HepG2 (cell line): ENCODE measurements around the gene PTPRCAP. TPM values are rescaled to one million over a fixed set of nuclear protein-coding genes. Genes with fewer than 3 reads are reported as not detected.

Experiments used
- GPN1 ChIP-seq: sonication (generic); formaldehyde crosslinking; IDR thresholded peaks from 2 replicates; pipeline ENCODE4 v1.5.1; 2020; ENCODE audit warnings: missing genetic modification reagents, borderline replicate concordance
- HNRNPLL ChIP-seq: fragments of 200-400 bp; formaldehyde crosslinking; IDR thresholded peaks from 2 replicates; pipeline ENCODE4 v1.6.1; 2017; ENCODE audit warnings: mild to moderate bottlenecking, low read depth, low read length; ENCODE audit not compliant: poor library complexity, severe bottlenecking
- NR2F6 ChIP-seq, 2 experiments: IDR thresholded peaks; 2 replicates each; pipeline ENCODE4 v1.6.1; 2016; ENCODE audit warnings: antibody characterized with exemption in 1 of 2, mild to moderate bottlenecking in 1 of 2
- NR3C1 ChIP-seq: sonication (generic); formaldehyde crosslinking; IDR thresholded peaks from 2 replicates; pipeline ENCODE4 v1.4.0; 2020; ENCODE audit warnings: missing genetic modification reagents
- PITX1 ChIP-seq: sonication (generic); formaldehyde crosslinking; IDR thresholded peaks from 2 replicates; pipeline ENCODE4 v1.5.1; 2020; ENCODE audit warnings: mild to moderate bottlenecking, missing genetic modification reagents
- XRCC5 ChIP-seq: fragments of 200-400 bp; formaldehyde crosslinking; optimal IDR thresholded peaks from 2 replicates; pipeline ENCODE3; 2017; ENCODE audit warnings: mild to moderate bottlenecking, low read length
- ZNF337 ChIP-seq: sonication (generic); formaldehyde crosslinking; IDR thresholded peaks from 2 replicates; pipeline ENCODE4 v1.5.1; 2020; ENCODE audit warnings: missing genetic modification reagents, low read depth, mild to moderate bottlenecking, borderline replicate concordance
- ZNF33A ChIP-seq: sonication (generic); formaldehyde crosslinking; IDR thresholded peaks from 2 replicates; pipeline ENCODE4 v1.5.1; 2020; ENCODE audit warnings: missing genetic modification reagents, mild to moderate bottlenecking, moderate library complexity, borderline replicate concordance
- ZNF891 ChIP-seq: sonication (generic); formaldehyde crosslinking; IDR thresholded peaks from 2 replicates; pipeline ENCODE4 v1.5.0; 2020; ENCODE audit warnings: mild to moderate bottlenecking, missing genetic modification reagents
- ZZZ3 ChIP-seq: sonication (generic); formaldehyde crosslinking; IDR thresholded peaks from 2 replicates; pipeline ENCODE4 v1.4.0; 2020; ENCODE audit warnings: missing genetic modification reagents, mild to moderate bottlenecking, borderline replicate concordance
- polyA plus RNA-seq, 8 experiments: library from polyadenylated mRNA; depleted of rRNA in 3 of 8; stranded (reverse) in 7 of 8; unstranded in 1 of 8; fragments of >200 nt; fragmentation: Illumina TruSeq in 4 of 8; extraction: Trizol in 4 of 8; gene quantifications; 2 replicates each; pipeline versions ENCODE4 v1.2.1 to v1.2.3, GENCODE V29; 2011 to 2016; ENCODE audit warnings: low read depth in 4 of 8, missing spikeins in 1 of 8, mixed read lengths in 1 of 8; ENCODE audit not compliant: insufficient read depth in 1 of 8
- total RNA-seq, 5 experiments: library from RNA; depleted of rRNA; stranded (reverse); fragments of >200 nt; fragmentation: Illumina TruSeq; extraction: Trizol; gene quantifications; 2 replicates each; pipeline ENCODE4 v1.2.3, GENCODE V29; 2016; ENCODE audit warnings: low read depth in 1 of 5
- TF ChIP-seq, protein P1 (sequence below): sonication (generic); formaldehyde crosslinking; IDR thresholded peaks from 2 replicates; pipeline ENCODE4 v1.4.0; 2020; ENCODE audit warnings: missing genetic modification reagents
- TF ChIP-seq, protein P2 (sequence below): sonication (generic); formaldehyde crosslinking; conservative IDR thresholded peaks from 2 replicates; pipeline ENCODE4 v1.4.0; 2020; ENCODE audit warnings: mild to moderate bottlenecking, missing genetic modification reagents, moderate library complexity
- TF ChIP-seq, protein P3 (sequence below): sonication (generic); formaldehyde crosslinking; IDR thresholded peaks from 2 replicates; pipeline ENCODE4 v1.8.1; 2023; ENCODE audit warnings: mild to moderate bottlenecking, missing genetic modification reagents
- TF ChIP-seq, protein P4 (sequence below): sonication (generic); formaldehyde crosslinking; IDR thresholded peaks from 2 replicates; pipeline ENCODE4 v1.5.1; 2020; ENCODE audit warnings: missing genetic modification reagents, mild to moderate bottlenecking, borderline replicate concordance
- TF ChIP-seq, protein P5 (sequence below): sonication (generic); formaldehyde crosslinking; IDR thresholded peaks from 2 replicates; pipeline ENCODE4 v1.4.0; 2020; ENCODE audit warnings: missing genetic modification reagents, borderline replicate concordance

Gene PTPRCAP
- total and polyA plus RNA-seq, 2 of the 13 experiments (the other 11 are each of a cell fraction or from before 2014, with no cell fraction given) = 0.60 to 0.70 TPM

DNA sequence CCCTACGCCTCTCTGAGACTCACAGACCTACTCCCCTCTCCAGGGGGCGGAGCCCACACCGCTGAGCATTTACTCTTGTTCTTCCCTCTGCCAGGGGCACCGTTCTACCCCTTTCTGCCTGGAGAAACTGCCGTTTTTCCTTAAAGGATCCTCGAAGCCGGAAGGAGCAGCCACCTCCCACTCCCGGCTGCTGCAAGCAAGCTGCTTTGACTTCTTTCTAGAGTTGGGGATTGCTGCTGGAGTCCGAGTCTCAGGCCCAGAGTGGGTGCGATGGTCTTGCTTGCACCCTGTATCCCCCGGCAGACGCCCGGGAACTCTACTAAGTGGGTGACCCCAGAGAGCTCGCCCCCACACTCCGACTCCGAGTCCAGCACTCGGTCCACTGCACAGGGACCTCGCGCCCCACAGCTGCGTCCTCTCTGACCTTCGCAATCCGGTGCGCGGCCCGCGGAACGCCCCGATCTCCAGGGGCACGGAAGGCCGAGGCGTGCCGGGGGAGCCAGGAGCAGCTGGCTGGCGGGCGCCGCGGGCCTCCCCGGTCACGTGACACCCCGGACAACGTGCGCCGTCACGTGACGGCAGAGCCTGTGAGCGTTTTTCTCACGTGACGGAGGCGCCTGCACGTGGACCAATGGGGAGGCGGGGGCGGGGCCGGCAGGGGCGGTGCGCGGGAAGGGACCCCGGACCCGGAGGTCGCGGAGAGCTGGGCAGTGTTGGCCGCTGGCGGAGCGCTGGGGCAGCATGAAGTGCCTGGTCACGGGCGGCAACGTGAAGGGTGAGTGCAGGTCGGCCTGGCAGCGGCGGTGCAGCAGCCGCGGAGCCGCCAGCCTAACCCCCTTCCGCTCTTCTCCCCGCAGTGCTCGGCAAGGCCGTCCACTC, 45.9 kb downstream of the PTPRCAP start, which contains the start of gene RAD9A (continued):
- TF ChIP-seq, protein P1, sequence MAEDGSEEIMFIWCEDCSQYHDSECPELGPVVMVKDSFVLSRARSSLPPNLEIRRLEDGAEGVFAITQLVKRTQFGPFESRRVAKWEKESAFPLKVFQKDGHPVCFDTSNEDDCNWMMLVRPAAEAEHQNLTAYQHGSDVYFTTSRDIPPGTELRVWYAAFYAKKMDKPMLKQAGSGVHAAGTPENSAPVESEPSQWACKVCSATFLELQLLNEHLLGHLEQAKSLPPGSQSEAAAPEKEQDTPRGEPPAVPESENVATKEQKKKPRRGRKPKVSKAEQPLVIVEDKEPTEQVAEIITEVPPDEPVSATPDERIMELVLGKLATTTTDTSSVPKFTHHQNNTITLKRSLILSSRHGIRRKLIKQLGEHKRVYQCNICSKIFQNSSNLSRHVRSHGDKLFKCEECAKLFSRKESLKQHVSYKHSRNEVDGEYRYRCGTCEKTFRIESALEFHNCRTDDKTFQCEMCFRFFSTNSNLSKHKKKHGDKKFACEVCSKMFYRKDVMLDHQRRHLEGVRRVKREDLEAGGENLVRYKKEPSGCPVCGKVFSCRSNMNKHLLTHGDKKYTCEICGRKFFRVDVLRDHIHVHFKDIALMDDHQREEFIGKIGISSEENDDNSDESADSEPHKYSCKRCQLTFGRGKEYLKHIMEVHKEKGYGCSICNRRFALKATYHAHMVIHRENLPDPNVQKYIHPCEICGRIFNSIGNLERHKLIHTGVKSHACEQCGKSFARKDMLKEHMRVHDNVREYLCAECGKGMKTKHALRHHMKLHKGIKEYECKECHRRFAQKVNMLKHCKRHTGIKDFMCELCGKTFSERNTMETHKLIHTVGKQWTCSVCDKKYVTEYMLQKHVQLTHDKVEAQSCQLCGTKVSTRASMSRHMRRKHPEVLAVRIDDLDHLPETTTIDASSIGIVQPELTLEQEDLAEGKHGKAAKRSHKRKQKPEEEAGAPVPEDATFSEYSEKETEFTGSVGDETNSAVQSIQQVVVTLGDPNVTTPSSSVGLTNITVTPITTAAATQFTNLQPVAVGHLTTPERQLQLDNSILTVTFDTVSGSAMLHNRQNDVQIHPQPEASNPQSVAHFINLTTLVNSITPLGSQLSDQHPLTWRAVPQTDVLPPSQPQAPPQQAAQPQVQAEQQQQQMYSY (CRISPR knock-in tag) = no peak
- no peak for TF ChIP-seq GPN1 (CRISPR knock-in tag)
- TF ChIP-seq, protein P2, sequence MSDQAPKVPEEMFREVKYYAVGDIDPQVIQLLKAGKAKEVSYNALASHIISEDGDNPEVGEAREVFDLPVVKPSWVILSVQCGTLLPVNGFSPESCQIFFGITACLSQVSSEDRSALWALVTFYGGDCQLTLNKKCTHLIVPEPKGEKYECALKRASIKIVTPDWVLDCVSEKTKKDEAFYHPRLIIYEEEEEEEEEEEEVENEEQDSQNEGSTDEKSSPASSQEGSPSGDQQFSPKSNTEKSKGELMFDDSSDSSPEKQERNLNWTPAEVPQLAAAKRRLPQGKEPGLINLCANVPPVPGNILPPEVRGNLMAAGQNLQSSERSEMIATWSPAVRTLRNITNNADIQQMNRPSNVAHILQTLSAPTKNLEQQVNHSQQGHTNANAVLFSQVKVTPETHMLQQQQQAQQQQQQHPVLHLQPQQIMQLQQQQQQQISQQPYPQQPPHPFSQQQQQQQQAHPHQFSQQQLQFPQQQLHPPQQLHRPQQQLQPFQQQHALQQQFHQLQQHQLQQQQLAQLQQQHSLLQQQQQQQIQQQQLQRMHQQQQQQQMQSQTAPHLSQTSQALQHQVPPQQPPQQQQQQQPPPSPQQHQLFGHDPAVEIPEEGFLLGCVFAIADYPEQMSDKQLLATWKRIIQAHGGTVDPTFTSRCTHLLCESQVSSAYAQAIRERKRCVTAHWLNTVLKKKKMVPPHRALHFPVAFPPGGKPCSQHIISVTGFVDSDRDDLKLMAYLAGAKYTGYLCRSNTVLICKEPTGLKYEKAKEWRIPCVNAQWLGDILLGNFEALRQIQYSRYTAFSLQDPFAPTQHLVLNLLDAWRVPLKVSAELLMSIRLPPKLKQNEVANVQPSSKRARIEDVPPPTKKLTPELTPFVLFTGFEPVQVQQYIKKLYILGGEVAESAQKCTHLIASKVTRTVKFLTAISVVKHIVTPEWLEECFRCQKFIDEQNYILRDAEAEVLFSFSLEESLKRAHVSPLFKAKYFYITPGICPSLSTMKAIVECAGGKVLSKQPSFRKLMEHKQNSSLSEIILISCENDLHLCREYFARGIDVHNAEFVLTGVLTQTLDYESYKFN = peak; percentile 59
- TF ChIP-seq PITX1 (CRISPR knock-in tag) = peak; percentile 32; the same call in 1 of the 2 replicates
- peak; percentile 50 for TF ChIP-seq HNRNPLL
- TF ChIP-seq ZNF891 = peak; percentile 75
- TF ChIP-seq ZNF337 (CRISPR knock-in tag) = no peak
- TF ChIP-seq NR3C1 = no peak
- TF ChIP-seq NR2F6 (IDR thresholded peaks at IDR 0.05) = no peak
- peak; percentile 79 for TF ChIP-seq NR2F6 (CRISPR knock-in tag; IDR thresholded peaks at IDR 0.05)
- TF ChIP-seq XRCC5 = peak; percentile 71
- TF ChIP-seq ZNF33A = no peak
- TF ChIP-seq, protein P3, sequence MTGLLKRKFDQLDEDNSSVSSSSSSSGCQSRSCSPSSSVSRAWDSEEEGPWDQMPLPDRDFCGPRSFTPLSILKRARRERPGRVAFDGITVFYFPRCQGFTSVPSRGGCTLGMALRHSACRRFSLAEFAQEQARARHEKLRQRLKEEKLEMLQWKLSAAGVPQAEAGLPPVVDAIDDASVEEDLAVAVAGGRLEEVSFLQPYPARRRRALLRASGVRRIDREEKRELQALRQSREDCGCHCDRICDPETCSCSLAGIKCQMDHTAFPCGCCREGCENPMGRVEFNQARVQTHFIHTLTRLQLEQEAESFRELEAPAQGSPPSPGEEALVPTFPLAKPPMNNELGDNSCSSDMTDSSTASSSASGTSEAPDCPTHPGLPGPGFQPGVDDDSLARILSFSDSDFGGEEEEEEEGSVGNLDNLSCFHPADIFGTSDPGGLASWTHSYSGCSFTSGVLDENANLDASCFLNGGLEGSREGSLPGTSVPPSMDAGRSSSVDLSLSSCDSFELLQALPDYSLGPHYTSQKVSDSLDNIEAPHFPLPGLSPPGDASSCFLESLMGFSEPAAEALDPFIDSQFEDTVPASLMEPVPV (CRISPR knock-in tag) = peak; percentile 91
- TF ChIP-seq, protein P4, sequence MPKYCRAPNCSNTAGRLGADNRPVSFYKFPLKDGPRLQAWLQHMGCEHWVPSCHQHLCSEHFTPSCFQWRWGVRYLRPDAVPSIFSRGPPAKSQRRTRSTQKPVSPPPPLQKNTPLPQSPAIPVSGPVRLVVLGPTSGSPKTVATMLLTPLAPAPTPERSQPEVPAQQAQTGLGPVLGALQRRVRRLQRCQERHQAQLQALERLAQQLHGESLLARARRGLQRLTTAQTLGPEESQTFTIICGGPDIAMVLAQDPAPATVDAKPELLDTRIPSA (CRISPR knock-in tag) = peak; percentile 97; the same call in 1 of the 2 replicates
- TF ChIP-seq, protein P5, sequence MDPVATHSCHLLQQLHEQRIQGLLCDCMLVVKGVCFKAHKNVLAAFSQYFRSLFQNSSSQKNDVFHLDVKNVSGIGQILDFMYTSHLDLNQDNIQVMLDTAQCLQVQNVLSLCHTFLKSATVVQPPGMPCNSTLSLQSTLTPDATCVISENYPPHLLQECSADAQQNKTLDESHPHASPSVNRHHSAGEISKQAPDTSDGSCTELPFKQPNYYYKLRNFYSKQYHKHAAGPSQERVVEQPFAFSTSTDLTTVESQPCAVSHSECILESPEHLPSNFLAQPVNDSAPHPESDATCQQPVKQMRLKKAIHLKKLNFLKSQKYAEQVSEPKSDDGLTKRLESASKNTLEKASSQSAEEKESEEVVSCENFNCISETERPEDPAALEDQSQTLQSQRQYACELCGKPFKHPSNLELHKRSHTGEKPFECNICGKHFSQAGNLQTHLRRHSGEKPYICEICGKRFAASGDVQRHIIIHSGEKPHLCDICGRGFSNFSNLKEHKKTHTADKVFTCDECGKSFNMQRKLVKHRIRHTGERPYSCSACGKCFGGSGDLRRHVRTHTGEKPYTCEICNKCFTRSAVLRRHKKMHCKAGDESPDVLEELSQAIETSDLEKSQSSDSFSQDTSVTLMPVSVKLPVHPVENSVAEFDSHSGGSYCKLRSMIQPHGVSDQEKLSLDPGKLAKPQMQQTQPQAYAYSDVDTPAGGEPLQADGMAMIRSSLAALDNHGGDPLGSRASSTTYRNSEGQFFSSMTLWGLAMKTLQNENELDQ (CRISPR knock-in tag) = no peak
- TF ChIP-seq ZZZ3 = peak; percentile 96
